K562 (cell line): ENCODE measurements around the gene RMC1. TPM values are rescaled to one million over a fixed set of nuclear protein-coding genes. Genes with fewer than 3 reads are reported as not detected.

ENCODE experiments used
- CBFB ChIP-seq: sonication (generic); formaldehyde crosslinking; IDR thresholded peaks from 2 replicates; pipeline ENCODE4 v1.4.0; 2020; ENCODE audit warnings: mild to moderate bottlenecking, missing genetic modification reagents
- L3MBTL2 ChIP-seq: fragments of 450-650 bp; IDR thresholded peaks from 2 replicates; pipeline ENCODE4 v1.6.1; 2016; ENCODE audit warnings: mild to moderate bottlenecking, moderate library complexity
- TCF15 ChIP-seq: fragments of 250-450 bp; sonication (Bioruptor Pico); IDR thresholded peaks from 2 replicates; pipeline ENCODE4 v1.8.0; 2022; ENCODE audit warnings: moderate library complexity, mild to moderate bottlenecking, inconsistent platforms
- ZBTB5 ChIP-seq: fragments of 450-650 bp; IDR thresholded peaks from 2 replicates; pipeline ENCODE4 v1.6.1; 2017; ENCODE audit warnings: antibody characterized with exemption
- ZNF445 ChIP-seq: fragments of 250-450 bp; sonication (Bioruptor Pico); IDR thresholded peaks from 2 replicates; pipeline ENCODE4 v1.4.0; 2020; ENCODE audit warnings: low read depth, mild to moderate bottlenecking, moderate library complexity
- ZNF561 ChIP-seq: fragments of 450-650 bp; formaldehyde crosslinking; conservative IDR thresholded peaks from 2 replicates; pipeline ENCODE4 v1.4.0; 2020; ENCODE audit warnings: mild to moderate bottlenecking, moderate library complexity
- ZNF586 ChIP-seq: fragments of 450-650 bp; formaldehyde crosslinking; conservative IDR thresholded peaks from 2 replicates; pipeline ENCODE4 v1.4.0; 2020; ENCODE audit warnings: mild to moderate bottlenecking, moderate library complexity
- polyA plus RNA-seq, 8 experiments: library from polyadenylated mRNA; depleted of rRNA in 4 of 8; stranded (reverse) in 5 of 8; unstranded in 3 of 8; fragments of >200 nt; fragmentation: Nextera tagmentation in 2 of 8; fragmentation: Illumina TruSeq in 1 of 8; extraction: Ambion mirVana in 2 of 8; extraction: Trizol in 1 of 8; gene quantifications; 2 replicates each; pipeline versions ENCODE4 v1.2.1 to v1.2.3, GENCODE V29; 2011 to 2014; ENCODE audit warnings: inconsistent platforms in 1 of 8, missing spikeins in 1 of 8
- total RNA-seq, 7 experiments: library from RNA; depleted of rRNA in 6 of 7; stranded (reverse); fragments of >200 nt in 6 of 7; fragmentation: Illumina TruSeq in 2 of 7; extraction: Trizol in 2 of 7; gene quantifications; 2 replicates each; pipeline versions ENCODE4 v1.2.1 to v1.2.3, GENCODE V29; 2011 to 2021; ENCODE audit warnings: low replicate concordance in 1 of 7
- TF ChIP-seq, protein P1 (sequence below): fragments of 450-650 bp; formaldehyde crosslinking; IDR thresholded peaks from 2 replicates; pipeline ENCODE4 v1.4.0; 2022; ENCODE audit warnings: missing genetic modification characterization
- TF ChIP-seq, protein P2 (sequence below): fragments of 250-450 bp; sonication (Bioruptor Pico); IDR thresholded peaks from 2 replicates; pipeline ENCODE4 v1.8.0; 2021; ENCODE audit warnings: mild to moderate bottlenecking, moderate library complexity

RMC1 gene
- total and polyA plus RNA-seq, 9 of the 15 experiments (the other 6 are each of a cell fraction or from before 2014, with no cell fraction given), result 7.5 to 42.4 (median 35.5) TPM

- TF ChIP-seq, protein P1, sequence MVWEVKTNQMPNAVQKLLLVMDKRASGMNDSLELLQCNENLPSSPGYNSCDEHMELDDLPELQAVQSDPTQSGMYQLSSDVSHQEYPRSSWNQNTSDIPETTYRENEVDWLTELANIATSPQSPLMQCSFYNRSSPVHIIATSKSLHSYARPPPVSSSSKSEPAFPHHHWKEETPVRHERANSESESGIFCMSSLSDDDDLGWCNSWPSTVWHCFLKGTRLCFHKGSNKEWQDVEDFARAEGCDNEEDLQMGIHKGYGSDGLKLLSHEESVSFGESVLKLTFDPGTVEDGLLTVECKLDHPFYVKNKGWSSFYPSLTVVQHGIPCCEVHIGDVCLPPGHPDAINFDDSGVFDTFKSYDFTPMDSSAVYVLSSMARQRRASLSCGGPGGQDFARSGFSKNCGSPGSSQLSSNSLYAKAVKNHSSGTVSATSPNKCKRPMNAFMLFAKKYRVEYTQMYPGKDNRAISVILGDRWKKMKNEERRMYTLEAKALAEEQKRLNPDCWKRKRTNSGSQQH (CRISPR knock-in tag), result no peak
- no peak for TF ChIP-seq L3MBTL2
- no peak for TF ChIP-seq ZNF561 (CRISPR knock-in tag)
- TF ChIP-seq, protein P2, sequence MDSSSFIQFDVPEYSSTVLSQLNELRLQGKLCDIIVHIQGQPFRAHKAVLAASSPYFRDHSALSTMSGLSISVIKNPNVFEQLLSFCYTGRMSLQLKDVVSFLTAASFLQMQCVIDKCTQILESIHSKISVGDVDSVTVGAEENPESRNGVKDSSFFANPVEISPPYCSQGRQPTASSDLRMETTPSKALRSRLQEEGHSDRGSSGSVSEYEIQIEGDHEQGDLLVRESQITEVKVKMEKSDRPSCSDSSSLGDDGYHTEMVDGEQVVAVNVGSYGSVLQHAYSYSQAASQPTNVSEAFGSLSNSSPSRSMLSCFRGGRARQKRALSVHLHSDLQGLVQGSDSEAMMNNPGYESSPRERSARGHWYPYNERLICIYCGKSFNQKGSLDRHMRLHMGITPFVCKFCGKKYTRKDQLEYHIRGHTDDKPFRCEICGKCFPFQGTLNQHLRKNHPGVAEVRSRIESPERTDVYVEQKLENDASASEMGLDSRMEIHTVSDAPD (CRISPR knock-in tag), result no peak
- no peak for TF ChIP-seq CBFB (CRISPR knock-in tag)
- no peak for TF ChIP-seq ZNF586 (CRISPR knock-in tag)
- no peak for TF ChIP-seq ZNF445 (CRISPR knock-in tag)
- no peak for TF ChIP-seq TCF15 (CRISPR knock-in tag)
- no peak for TF ChIP-seq ZBTB5
Measured at GRCh38 chr18:23550898-23551297, 47.6 kb downstream of the RMC1 start (continued).
